CD8-positive, alpha-beta memory T cell (primary cell): Measurements from ENCODE around the gene GNLY. TPM values are rescaled to one million over a fixed set of nuclear protein-coding genes. Genes with fewer than 3 reads are reported as not detected.

Experiments
- CTCF ChIA-PET: fragments of 350-600 bp; sonication (Branson Sonifier 250); formaldehyde crosslinking; loops from one replicate; lab custom pipeline; 2021; ENCODE audit warnings: antibody characterized with exemption; lab: Charles Lee
- POLR2A ChIA-PET: fragments of 350-600 bp; sonication (Branson Sonifier 250); formaldehyde crosslinking; loops from one replicate; lab custom pipeline; 2021; ENCODE audit warnings: antibody characterized with exemption; lab: Charles Lee
- DNase-seq, 5 donors: peaks; one replicate each; pipeline versions ENCODE4 v3.0.0 to v3.0.0-alpha.2; 2020 to 2022; ENCODE audit warnings: mixed read lengths in 1 of 5
- H3K27ac ChIP-seq: one replicate; pipeline ENCODE4 v1.7.0; 2013; ENCODE audit warnings: low read depth, mild to moderate bottlenecking, low read length, moderate library complexity
- H3K27me3 ChIP-seq: 2 replicates; pipeline ENCODE4 v1.7.0; 2013; ENCODE audit warnings: low read length, mild to moderate bottlenecking; ENCODE audit not compliant: insufficient read depth, poor library complexity, severe bottlenecking
- H3K36me3 ChIP-seq: 2 replicates; pipeline ENCODE4 v1.7.0; 2013; ENCODE audit warnings: mild to moderate bottlenecking, low read length, moderate library complexity; ENCODE audit not compliant: insufficient read depth
- H3K4me1 ChIP-seq: 2 replicates; pipeline ENCODE4 v1.7.0; 2013; ENCODE audit warnings: mild to moderate bottlenecking, low read length, moderate library complexity; ENCODE audit not compliant: insufficient read depth
- H3K4me3 ChIP-seq: 2 replicates; pipeline ENCODE4 v1.7.0; 2013; ENCODE audit warnings: mild to moderate bottlenecking, low read length
- H3K9me3 ChIP-seq: 2 replicates; pipeline ENCODE4 v1.7.0; 2013; ENCODE audit warnings: mild to moderate bottlenecking, low read length
- H3K27ac Mint-ChIP-seq, 8 donors: one replicate each; pipeline ENCODE4 v1.8.0; 2020 to 2021; ENCODE audit warnings: mixed read lengths in 8 of 8, mild to moderate bottlenecking in 6 of 8, inconsistent platforms in 3 of 8, moderate library complexity in 3 of 8
- H3K27me3 Mint-ChIP-seq, 2 donors: one replicate each; pipeline ENCODE4 v1.8.0; 2020 to 2021; ENCODE audit warnings: mixed read lengths in 2 of 2, mild to moderate bottlenecking in 1 of 2, moderate library complexity in 1 of 2
- H3K36me3 Mint-ChIP-seq, 3 donors: one replicate each; pipeline ENCODE4 v1.8.0; 2020 to 2021; ENCODE audit warnings: mixed read lengths in 3 of 3, inconsistent platforms in 1 of 3, mild to moderate bottlenecking in 1 of 3
- H3K4me1 Mint-ChIP-seq, 3 donors: one replicate each; pipeline ENCODE4 v1.8.0; 2020 to 2021; ENCODE audit warnings: mixed read lengths in 3 of 3, inconsistent platforms in 1 of 3, mild to moderate bottlenecking in 1 of 3
- H3K4me3 Mint-ChIP-seq, 7 donors: one replicate each; pipeline ENCODE4 v1.8.0; 2020 to 2021; ENCODE audit warnings: mixed read lengths in 7 of 7, mild to moderate bottlenecking in 6 of 7, moderate library complexity in 4 of 7, inconsistent platforms in 2 of 7
- H3K9me3 Mint-ChIP-seq, 5 donors: one replicate each; pipeline ENCODE4 v1.8.0; 2020 to 2022; ENCODE audit warnings: mixed read lengths in 5 of 5, mild to moderate bottlenecking in 3 of 5, moderate library complexity in 2 of 5, inconsistent platforms in 1 of 5
- polyA plus RNA-seq: library from polyadenylated mRNA; unstranded; fragments of 300-500 nt; fragmentation: Illumina TruSeq; gene quantifications from one replicate; pipeline ENCODE4 v1.2.3, GENCODE V29; 2021
- total RNA-seq, 2 experiments: library from RNA; stranded (reverse); gene quantifications; one replicate each; pipeline ENCODE4 v1.2.3, GENCODE V29; 2021

The GNLY gene
- total and polyA plus RNA-seq, 3 experiments from 2014 or later = 7.7 to 953 (median 9.0) TPM

GRCh38 chr2:85695691-85696668, 1.8 kb downstream of the GNLY start:
- Mint-ChIP-seq H3K36me3 (no peaks in the 10 kb centered on the region), H3K27ac (peak overlapping the region in 6 of 8 donors; percentile 46 to 90 (median 72)), H3K9me3 (no peaks in the 10 kb centered on the region), H3K27me3 (peaks cover under 1 to 5% of the 10 kb centered on the region in 2 donors), H3K4me3 (peak overlapping the region in 5 of 7 donors; percentile 71 to 92 (median 80)), H3K4me1 (peaks cover 0 to 8% (median 0%) of the 10 kb centered on the region in 3 donors)
- POLR2A ChIA-PET = no interaction called here
- no peaks in the 10 kb centered on the region for H3K36me3 ChIP-seq
- CTCF ChIA-PET = interaction anchor here (1.2 kb wide), 1 partner anchor 11 kb away, joined by 5 read pairs; no protein-coding TSS in a partner anchor
- H3K4me1 ChIP-seq = no peaks in the 10 kb centered on the region
- H3K9me3 ChIP-seq = no peaks in the 10 kb centered on the region
- H3K27me3 ChIP-seq = no peaks in the 10 kb centered on the region
- no peak for DNase-seq
- H3K27ac ChIP-seq = no peak overlapping the region
- no peak overlapping the region for H3K4me3 ChIP-seq

GRCh38 chr2:85697096-85697495, 2.9 kb downstream of the GNLY start:
- H3K4me1 Mint-ChIP-seq = peaks cover 0 to 9% (median 0%) of the 10 kb centered on the region in 3 donors
- no peaks in the 10 kb centered on the region for H3K9me3 Mint-ChIP-seq
- Histone ChIP-seq H3K9me3 (no peaks in the 10 kb centered on the region), H3K36me3 (no peaks in the 10 kb centered on the region), H3K4me1 (no peaks in the 10 kb centered on the region), H3K27me3 (no peaks in the 10 kb centered on the region), H3K27ac (no peak overlapping the region), H3K4me3 (no peak overlapping the region)
- peak overlapping the region in 5 of 7 donors; percentile 36 to 81 (median 79) for H3K4me3 Mint-ChIP-seq
- H3K27ac Mint-ChIP-seq = peak overlapping the region in 2 of 8 donors; percentile 35 to 38
- peaks cover 0 to 5% of the 10 kb centered on the region in 2 donors for H3K27me3 Mint-ChIP-seq
- no peak for DNase-seq
- POLR2A ChIA-PET = no interaction called here
- CTCF ChIA-PET = interaction anchor here (1.2 to 2.4 kb wide), 2 partner anchors 10 kb away, joined by 5 to 14 read pairs; no protein-coding TSS in a partner anchor
- H3K36me3 Mint-ChIP-seq = no peaks in the 10 kb centered on the region

GRCh38 chr2:85697716-85698115, 3.6 kb downstream of the GNLY start:
- Histone ChIP-seq H3K9me3 (no peaks in the 10 kb centered on the region), H3K36me3 (no peaks in the 10 kb centered on the region), H3K4me1 (no peaks in the 10 kb centered on the region), H3K27ac (no peak overlapping the region), H3K27me3 (no peaks in the 10 kb centered on the region), H3K4me3 (no peak overlapping the region)
- ChIA-PET CTCF (interaction anchor here (2.4 kb wide), 1 partner anchor 10 kb away, joined by 14 read pairs; no protein-coding TSS in a partner anchor), POLR2A (no interaction called here)
- Mint-ChIP-seq H3K27me3 (peaks cover 0 to under 1% of the 10 kb centered on the region in 2 donors), H3K9me3 (no peaks in the 10 kb centered on the region), H3K4me1 (peaks cover 0 to 15% (median 3%) of the 10 kb centered on the region in 3 donors), H3K36me3 (no peaks in the 10 kb centered on the region), H3K4me3 (peak overlapping the region in 4 of 7 donors; percentile 13 to 75 (median 52)), H3K27ac (no peak overlapping the region)
- no peak for DNase-seq

GRCh38 chr2:85698184-85698879, 4.2 kb downstream of the GNLY start:
- Mint-ChIP-seq H3K27me3 (no peaks in the 10 kb centered on the region), H3K9me3 (no peaks in the 10 kb centered on the region), H3K36me3 (no peaks in the 10 kb centered on the region), H3K4me3 (peak overlapping the region in 4 of 7 donors; percentile 26 to 61 (median 41)), H3K4me1 (peaks cover 3 to 21% (median 5%) of the 10 kb centered on the region in 3 donors), H3K27ac (peak overlapping the region in 3 of 8 donors; percentile 28 to 75 (median 70))
- ChIA-PET CTCF (interaction anchor here (2.4 kb wide), 1 partner anchor 9 kb away, joined by 14 read pairs; no protein-coding TSS in a partner anchor), POLR2A (no interaction called here)
- no peaks in the 10 kb centered on the region for H3K36me3 ChIP-seq
- no peaks in the 10 kb centered on the region for H3K4me1 ChIP-seq
- H3K27ac ChIP-seq = no peak overlapping the region
- H3K4me3 ChIP-seq = no peak overlapping the region
- DNase-seq = no peak
- H3K27me3 ChIP-seq = no peaks in the 10 kb centered on the region
- H3K9me3 ChIP-seq = no peaks in the 10 kb centered on the region

GRCh38 chr2:85698880-85699254, 4.7 kb downstream of the GNLY start:
- Histone ChIP-seq H3K36me3 (no peaks in the 10 kb centered on the region), H3K27me3 (no peaks in the 10 kb centered on the region), H3K9me3 (no peaks in the 10 kb centered on the region), H3K4me1 (no peaks in the 10 kb centered on the region), H3K4me3 (no peak overlapping the region), H3K27ac (no peak overlapping the region)
- Mint-ChIP-seq H3K27ac (peak overlapping the region in 1 of 8 donors; percentile 10), H3K36me3 (no peaks in the 10 kb centered on the region), H3K4me3 (no peak overlapping the region), H3K4me1 (peaks cover 3 to 20% (median 5%) of the 10 kb centered on the region in 3 donors), H3K9me3 (no peaks in the 10 kb centered on the region), H3K27me3 (no peaks in the 10 kb centered on the region)
- ChIA-PET CTCF (interaction anchor here (2.4 kb wide), 1 partner anchor 8 kb away, joined by 14 read pairs; no protein-coding TSS in a partner anchor), POLR2A (no interaction called here)
- no peak for DNase-seq

- DNase-seq = no peak
- peaks cover 3 to 21% (median 7%) of the 10 kb centered on the region in 3 donors for H3K4me1 Mint-ChIP-seq
- ChIA-PET POLR2A (no interaction called here), CTCF (interaction anchor here (2.4 kb wide), 1 partner anchor 8 kb away, joined by 14 read pairs; no protein-coding TSS in a partner anchor)
- no peak overlapping the region for H3K27ac ChIP-seq
- no peaks in the 10 kb centered on the region for H3K36me3 ChIP-seq
- no peaks in the 10 kb centered on the region for H3K9me3 Mint-ChIP-seq
- peak overlapping the region in 2 of 8 donors; percentile 10 to 19 for H3K27ac Mint-ChIP-seq
- H3K4me3 Mint-ChIP-seq = peak overlapping the region in 1 of 7 donors; percentile 5
- H3K9me3 ChIP-seq = no peaks in the 10 kb centered on the region
- H3K27me3 Mint-ChIP-seq = no peaks in the 10 kb centered on the region
- no peaks in the 10 kb centered on the region for H3K36me3 Mint-ChIP-seq
- no peak overlapping the region for H3K4me3 ChIP-seq
- H3K4me1 ChIP-seq = no peaks in the 10 kb centered on the region
- no peaks in the 10 kb centered on the region for H3K27me3 ChIP-seq
These were observed 5.2 kb downstream of the GNLY start for GRCh38 chr2:85699325-85699724.

GRCh38 chr2:85702172-85702571, 8.0 kb downstream of the GNLY start:
- DNase-seq = no peak
- Mint-ChIP-seq H3K36me3 (no peaks in the 10 kb centered on the region), H3K27ac (peak overlapping the region in 3 of 8 donors; percentile 33 to 92 (median 75)), H3K27me3 (peaks cover 1 to 11% of the 10 kb centered on the region in 2 donors), H3K4me1 (peaks cover 19 to 49% (median 25%) of the 10 kb centered on the region in 3 donors), H3K9me3 (no peaks in the 10 kb centered on the region), H3K4me3 (no peak overlapping the region)
- POLR2A ChIA-PET = no interaction called here
- no peaks in the 10 kb centered on the region for H3K9me3 ChIP-seq
- peaks cover 7% of the 10 kb centered on the region for H3K4me1 ChIP-seq
- no peaks in the 10 kb centered on the region for H3K27me3 ChIP-seq
- CTCF ChIA-PET = no interaction called here
- no peaks in the 10 kb centered on the region for H3K36me3 ChIP-seq
- H3K27ac ChIP-seq = no peak overlapping the region
- no peak overlapping the region for H3K4me3 ChIP-seq
